22Rv1 (cell line): ENCODE results near the gene LCN12.

Experiments
- CTCF ChIP-seq: fragments of 450-650 bp; IDR thresholded peaks from 2 replicates; pipeline ENCODE4 v1.5.1; 2017; ENCODE audit warnings: mild to moderate bottlenecking
- ZFX ChIP-seq: fragments of 450-650 bp; IDR thresholded peaks from 2 replicates; pipeline ENCODE4 v1.6.1; 2017; ENCODE audit warnings: antibody characterized with exemption, borderline replicate concordance

- TF ChIP-seq CTCF (no peak), ZFX (no peak)
Measured at GRCh38 chr9:136990242-136990911, 38.3 kb downstream of the LCN12 start.
